Activated CD4-positive, alpha-beta T cell treated with anti-CD3 and anti-CD28 coated beads for 48 hours (primary cell): ENCODE results near the gene MICAL3.

Source experiments
- DNase-seq: peaks from one replicate; pipeline ENCODE4 v3.0.0-alpha.2; 2020

MICAL3 gene

DNA sequence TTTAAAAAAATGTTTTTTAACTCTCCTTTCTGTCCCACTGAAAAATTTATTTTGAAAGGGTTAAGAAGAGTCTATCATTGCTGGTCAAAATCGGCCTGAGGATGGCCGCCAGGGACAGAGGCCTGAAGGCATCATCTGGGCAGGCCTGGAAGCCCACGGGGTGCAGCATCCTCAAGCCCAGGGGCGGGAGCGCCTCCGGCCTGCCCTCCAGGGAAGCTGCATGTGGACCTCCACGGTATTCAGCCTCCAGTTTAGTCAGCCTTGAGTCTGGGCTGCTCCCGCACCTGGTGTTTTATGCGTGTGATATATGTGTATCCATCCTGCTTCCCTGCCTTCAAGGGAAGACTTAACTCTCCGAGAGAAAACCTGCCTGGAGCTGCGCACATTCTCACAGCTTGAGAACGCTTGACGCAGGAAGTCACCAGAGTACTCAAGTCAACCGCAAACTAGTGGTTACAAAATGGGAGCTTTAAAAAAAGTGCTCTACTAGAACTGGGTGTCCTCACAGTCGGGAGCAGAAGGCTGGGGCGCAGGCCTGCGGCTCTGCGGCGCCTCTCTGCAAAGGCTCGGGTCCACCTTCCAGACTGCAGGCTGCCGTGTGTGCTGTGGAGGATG is 236.5 kb downstream of the MICAL3 start:
- no peak for DNase-seq

DNA sequence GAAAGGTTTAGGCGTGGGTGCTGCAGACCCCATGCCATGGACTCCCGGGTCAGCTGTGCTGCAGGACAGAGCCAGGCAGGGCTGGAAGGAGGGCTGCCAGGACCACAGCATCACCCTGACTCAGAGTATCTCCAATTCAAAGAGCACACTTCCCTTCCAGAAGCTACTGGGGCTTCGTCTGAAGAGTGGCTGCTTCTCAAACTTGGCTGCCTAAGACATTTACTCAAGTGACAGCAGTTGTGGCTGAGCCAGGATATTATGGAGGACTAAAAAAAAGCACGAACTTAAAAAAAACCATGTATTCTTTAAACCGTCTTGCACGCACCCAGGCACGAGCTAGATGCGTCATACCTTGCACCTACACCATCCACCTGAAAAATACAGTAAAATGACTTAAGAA is 237.1 kb downstream of the MICAL3 start:
- DNase-seq, result no peak

DNA sequence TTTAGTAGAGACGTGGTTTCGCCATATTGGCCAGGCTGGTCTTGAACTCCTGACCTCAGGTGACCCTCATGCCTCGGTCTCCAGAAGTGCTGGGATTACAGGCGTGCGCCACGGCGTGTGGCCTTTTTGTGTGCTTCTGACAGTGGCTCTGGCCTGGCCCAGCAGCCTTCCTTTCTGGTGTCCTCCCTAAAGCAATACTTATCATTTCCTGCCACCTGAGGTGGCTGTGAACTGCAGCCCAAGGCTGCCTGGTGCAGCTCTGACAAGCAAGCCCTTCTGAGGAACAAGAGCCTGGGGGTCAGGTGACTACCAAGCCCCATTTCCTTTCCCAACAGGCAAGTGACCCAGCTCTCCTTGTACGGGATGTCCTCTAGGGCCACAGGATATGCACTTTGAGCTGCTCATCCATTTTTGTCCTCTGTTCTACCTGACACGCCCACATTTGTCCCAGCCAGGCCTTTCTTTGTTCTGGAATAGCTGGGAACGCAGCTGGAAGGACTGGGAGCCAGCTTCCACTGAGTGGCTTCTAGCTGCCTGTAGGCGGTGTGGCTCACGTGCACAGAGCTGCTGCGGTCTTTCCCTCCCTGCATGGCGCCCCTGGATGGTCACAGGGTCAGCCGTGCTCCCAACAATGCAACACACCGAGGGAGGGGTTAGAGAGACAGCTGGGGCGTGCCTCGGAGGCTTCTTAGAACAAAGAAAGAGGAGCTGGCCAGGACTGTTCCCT is 237.8 kb downstream of the MICAL3 start:
- DNase-seq, result no peak

DNA sequence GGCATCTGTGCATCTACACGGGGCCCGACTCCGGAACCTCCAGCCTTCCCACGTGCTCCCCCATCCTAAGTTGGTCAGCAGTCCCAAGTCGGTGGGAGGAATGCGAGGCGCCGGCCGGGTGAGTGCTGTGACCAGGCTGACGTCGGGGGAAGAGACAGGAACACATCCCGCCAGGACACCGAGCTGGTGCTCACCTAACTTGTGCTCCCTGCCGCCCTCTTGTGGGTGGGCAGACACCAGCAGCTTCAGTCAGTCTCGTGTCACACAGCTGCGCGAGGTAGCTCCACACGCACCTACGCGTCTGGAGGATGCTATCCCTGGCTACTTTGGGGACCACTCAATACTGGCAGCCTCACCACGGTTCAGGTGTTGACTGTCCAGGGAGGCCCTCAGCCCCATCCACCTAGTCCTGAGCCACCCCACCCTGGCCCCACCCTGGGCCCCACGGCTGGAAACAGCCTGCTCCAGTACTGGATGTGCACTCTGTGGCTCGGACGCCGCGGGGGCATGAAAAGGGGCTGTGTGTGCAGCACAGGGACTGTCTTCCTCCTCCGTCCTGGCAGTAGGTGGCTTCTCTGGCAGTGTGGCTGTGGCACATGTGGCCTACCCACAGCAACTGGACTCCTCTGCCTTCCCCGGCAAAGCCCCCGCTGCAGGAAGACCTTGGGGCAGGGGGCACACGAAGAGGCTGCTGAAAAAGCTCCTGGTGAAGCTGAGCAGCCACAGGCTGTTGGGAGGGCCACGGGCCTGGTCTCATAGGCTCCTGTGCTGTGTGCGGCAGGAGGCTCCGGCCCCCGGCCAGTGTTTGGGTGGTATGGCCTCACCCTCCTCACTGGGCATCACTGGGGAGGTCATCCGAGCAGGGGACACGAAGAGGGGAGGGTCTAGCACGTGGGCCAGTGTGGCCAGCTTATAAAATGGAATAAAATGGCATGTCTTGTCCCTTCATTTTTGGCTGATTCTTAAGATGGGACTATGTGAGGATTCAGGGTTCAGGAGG is 238.9 kb downstream of the MICAL3 start:
- DNase-seq, result peak; percentile 83

DNA sequence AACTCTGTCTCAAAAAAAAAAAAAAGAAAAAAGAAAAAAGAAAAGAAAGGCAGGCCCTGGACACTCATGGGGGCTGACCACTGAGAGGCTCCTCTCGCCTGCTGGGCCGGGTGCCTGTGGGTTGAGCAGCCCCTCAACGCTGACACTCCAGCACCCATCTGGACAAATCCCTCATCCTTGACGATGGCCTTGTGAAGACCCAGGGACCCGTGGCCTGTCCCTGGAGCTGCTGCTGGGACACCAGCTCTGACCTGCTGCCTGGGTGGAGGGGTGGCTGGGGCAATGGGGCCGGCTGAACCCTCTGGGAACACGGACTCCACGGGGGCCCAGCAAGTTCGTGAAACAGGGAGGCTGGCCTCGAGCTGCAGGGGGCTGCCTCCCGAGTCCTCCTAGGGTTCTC is 239.6 kb downstream of the MICAL3 start:
- no peak for DNase-seq

DNA sequence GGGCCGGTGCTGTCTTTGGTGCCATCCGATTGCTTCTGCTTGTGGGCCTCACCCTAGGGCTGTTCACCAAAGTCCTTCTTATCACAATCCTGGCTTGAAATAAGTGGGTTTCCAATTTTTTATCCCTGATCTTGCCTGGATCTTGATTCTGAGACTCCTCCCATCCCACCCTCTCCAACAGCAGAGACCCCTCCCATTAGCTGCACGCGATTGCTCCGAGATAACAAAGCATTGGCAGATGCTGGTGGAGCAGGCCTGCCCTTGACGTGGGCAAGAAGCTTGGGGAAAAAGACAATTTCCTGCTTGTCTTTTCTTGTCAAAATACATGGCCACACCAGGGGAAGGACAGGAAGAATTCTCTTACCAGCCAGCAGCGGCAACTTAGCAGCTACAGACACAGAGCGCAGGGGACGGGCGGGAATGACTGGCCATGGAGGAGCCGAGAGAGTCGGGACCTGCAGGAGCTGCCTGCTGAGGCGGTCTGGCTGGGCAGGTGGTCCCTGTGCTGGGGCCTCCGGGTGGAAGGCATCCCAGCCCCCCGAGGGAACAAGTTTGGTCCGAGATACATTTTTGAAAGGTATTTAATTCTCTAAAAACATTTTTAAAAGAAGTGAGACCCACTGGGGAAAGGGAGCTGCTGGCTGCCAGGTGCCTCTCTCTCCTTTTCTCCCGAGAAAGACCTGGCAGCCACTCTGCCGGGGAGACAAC is 240.4 kb downstream of the MICAL3 start:
- no peak for DNase-seq

DNA sequence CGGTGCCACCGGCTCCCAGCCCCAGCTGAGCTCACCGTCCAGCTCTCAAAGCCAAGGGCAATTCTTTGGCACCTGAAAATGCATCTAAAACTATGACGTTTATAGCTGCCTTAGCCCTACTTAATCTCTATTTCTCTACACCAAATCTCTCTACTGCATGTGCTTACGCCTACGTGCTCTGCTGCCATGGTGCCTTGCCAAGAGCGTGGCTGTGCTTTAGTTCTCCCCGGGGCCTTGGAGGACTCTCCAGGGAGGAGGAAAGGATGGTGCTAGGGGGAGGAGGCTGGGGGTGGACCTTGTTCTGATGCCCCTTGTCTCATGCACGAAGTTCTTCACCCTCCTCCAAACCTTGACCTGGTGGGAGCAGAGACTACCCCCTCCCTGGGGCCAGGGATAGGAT is 241.0 kb downstream of the MICAL3 start:
- DNase-seq, result no peak

DNA sequence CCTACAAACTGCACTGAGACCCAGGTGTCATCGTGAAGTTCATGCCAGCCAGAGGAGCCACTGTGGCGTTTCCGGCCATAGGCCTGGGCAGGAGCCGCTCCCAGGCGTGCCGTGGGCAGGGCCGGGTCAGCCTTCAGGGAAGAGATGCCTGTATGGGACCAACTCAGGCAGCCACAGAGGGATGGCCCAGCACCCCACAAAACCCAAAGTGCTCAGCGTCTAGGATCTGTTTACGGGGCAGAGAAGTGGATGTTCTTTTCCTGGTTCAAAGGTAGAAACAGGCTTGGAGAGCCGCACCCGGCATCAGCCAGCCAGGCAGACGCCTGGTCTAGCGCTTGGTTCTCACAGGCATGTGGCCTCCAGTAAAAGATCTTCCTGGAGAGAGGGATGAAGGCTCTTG is 241.7 kb downstream of the MICAL3 start:
- no peak for DNase-seq

DNA sequence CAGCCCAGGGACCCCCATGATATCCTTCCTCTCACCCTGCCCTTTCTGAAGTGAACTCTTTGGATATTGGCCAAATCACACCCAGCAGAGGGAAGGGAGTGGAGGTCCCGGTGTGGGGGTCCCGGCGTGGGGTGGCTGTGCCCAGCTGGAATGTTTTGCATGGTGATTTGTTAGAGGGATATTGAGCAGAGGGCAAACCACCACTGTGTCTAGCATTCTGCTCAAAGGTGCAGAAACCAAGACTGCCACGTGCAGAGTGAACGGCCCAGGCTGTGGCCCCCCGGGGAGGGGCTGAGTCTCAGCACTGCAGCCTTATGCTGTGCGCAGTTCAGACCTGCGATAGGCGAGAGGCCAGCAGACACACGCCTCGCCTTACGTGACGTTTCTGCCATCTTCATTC is 242.2 kb downstream of the MICAL3 start:
- DNase-seq, result no peak

DNA sequence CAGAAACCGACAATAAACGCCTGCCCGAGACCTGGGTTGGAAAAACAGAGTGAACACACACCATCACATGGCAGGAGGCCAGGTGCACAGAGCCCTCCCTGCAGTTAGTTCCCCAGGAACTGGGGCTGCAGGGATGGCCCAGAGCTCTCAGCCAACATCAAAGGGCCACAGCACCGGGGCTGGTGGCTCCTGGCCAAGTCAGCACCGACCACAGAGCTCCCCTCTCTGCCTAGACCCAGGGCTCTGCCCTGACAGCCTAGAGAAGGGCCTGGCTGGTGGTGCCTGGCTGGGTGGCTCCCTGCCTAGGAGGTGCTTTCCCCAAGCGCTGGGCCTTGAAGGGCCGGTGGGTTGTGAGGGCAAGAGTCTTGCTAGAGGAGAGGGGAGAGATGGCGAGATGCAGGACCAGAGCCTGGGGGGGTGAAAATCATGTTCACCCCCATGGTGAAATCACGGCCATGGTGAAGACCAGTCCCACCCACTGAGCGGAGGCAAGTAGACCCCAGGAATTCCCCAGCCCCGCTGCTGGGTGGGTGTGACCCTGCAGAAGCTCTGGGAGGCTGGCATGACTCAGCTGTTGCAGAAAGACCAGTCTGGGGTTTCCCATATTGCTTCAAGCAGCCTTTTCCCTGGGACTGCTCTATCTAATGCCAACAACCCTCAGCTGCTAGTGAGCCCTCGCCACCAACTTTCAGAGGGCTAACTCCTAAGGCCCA is 242.9 kb downstream of the MICAL3 start:
- peak; percentile 59 for DNase-seq

DNA sequence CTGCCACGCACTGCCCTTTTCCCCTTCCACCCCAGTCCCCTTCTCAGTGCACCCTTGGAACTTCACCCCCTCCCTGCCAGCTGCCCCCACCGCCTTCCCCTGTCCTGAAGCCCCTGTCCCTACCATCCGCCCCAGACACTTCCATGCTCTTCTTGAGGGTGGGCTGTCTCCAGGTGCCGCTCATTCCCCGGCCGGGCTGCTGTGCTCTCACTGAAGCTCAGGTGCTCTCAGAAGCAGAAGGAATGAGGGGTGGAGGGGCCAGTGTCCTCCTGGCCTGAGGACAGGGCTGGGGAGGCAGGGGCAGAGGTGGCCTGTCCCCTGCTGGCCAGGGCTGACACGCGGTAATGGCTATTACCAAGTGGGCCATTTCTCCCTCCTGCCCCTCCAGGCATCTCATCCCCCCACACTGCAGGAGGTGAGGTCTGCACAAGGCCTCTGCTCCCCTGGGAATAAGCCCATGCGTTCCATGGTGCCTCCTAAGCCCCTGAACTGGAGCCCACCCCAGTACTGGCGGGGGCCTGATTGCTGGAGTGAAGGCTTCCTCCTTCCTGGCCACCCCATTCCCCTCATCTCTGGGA is 243.5 kb downstream of the MICAL3 start:
- DNase-seq, result no peak

DNA sequence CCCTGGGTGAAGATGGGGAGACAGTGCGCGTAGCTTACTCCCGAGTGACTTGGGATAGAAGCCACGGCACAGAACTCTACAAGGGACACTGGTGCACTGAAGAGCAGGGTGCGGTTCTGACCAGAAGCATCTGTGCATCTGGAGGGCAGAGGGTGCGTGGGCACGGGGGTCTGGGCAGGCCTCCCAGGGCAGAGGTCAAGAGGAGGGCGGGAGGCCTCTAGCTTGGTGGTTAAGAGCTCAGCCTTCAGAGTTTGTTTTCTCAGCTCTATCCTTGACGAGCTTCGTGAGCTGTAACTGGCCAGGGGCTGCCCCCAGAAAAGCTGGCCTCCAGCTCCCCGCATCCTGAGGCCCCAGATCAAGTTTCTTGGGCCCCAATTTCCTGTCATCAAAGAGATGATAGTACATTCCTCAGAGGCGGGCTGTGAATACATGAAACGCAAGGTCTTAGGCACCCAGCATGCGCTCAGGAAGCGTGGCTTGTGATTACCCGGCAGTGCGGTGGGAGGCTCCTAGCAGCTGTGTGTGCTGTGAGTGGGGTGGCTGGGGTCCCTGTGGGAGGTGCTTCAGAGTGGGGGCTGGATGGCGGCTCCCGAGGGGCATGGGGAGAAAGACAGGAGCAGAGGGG is 244.1 kb downstream of the MICAL3 start:
- no peak for DNase-seq

DNA sequence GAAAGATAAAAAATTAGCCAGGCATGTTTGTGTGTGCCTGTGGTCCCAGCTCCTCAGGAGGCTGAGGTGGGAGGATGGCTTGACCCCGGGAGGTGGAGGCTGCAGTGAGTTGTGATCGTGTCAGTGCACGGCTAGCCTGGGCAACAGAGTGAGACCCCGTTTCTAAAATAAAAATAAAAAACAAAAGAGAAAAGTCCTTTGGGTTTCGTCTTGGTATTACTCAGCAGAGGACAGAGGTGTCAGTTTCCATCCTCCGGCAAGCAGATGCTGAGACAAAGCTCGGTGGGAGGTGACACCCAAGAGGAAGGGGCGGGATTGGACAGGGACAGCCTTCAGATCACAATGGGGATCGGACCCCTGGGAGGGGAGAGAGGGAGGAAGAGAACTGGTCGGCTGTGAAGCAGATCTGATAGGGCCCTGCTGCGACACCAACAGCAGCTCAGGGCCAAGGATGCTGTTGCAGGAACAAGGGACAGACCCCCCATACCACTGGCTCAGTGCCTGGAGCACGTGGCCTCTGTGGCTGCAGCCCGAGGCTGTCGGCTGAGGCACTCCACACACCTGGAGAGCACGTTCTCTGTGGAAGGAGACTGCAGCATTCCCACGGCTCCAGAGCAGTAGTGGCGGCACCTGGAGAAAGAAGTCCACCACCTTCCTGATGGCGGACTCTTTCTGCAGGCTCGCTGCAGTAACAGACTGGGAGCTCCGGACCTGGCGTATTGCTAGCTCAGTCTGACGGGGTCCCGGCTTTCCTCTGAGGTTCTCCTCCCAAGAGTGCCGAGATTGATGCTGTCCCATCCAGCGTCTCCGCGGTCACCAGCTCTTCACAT is 244.9 kb downstream of the MICAL3 start:
- no peak for DNase-seq

DNA sequence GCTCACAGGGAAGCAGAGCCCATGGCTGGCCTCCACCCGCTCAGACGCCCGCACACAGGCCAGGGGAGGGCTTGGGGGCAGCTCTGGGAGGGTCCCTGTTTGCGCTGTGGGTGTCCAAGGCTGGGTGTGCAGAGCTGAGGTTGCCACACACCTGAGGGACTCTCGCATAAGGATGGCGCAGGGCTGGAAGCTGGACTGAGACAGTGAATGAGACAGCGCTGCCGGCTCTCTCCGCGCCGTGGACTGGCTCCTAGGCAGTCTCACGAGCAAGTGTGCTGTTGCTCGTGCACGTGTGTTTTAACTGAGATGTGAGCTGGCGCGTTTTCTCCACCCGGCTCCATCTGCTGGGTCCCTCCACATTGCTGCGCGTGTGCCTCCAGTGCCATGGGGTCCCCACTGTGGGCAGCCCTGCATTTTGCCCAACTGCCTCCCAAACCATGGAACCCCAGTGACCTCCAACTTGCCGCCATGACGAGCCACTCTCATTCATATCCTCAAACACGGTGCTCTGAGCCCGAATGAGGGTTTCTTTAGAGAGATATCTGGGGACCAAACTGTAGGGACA is 245.9 kb downstream of the MICAL3 start:
- DNase-seq, result no peak

DNA sequence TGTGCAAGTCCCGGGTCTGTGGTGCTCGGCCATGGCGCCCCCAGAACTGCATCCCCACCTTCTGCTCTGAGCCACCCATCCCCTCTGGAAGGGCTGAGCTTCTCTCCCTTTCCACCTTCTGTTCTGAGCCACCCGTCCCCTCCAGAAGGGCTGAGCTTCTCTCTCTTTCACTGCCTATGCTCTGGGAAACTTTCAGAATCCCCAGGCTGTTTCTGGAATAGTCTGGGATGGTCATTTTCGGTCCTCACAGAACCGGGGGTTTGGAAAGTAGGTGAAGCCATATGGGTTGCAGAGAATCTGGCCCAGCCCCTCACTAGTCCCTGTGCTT is 246.7 kb downstream of the MICAL3 start:
- no peak for DNase-seq

DNA sequence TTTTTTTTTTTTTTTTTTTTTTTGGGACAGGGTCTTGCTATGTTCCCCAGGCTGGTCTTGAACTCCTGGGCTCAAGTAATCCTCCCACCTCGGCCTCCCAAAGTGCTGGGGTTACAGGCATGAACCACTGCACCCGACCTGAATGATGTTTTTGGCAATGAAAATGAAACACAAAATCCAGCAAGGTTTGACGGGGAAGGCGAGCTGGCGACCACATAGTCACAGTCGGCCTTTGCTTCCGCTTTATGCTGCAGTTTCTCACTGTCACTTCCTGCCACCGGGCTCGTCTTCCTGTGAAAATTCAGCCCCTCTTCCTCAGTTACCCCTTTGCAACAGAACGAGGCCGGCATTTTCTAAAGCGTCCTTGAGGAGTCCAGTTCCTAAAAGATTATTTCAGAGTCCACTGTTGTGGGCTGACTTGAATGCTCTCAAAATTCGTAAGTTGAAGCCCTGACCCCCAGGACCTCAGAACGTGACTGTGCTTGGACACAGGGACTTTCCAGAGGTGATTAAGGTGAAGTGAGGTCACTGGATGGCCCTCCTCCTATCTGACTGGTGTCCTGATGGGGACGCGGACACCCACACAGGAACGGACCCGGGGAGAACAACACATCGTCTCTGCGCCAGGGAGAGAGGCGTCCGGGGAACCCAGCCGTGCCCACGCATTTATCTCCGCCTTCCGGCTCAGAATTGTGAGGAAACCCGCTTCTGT is 247.2 kb downstream of the MICAL3 start:
- peak; percentile 75 for DNase-seq

DNA sequence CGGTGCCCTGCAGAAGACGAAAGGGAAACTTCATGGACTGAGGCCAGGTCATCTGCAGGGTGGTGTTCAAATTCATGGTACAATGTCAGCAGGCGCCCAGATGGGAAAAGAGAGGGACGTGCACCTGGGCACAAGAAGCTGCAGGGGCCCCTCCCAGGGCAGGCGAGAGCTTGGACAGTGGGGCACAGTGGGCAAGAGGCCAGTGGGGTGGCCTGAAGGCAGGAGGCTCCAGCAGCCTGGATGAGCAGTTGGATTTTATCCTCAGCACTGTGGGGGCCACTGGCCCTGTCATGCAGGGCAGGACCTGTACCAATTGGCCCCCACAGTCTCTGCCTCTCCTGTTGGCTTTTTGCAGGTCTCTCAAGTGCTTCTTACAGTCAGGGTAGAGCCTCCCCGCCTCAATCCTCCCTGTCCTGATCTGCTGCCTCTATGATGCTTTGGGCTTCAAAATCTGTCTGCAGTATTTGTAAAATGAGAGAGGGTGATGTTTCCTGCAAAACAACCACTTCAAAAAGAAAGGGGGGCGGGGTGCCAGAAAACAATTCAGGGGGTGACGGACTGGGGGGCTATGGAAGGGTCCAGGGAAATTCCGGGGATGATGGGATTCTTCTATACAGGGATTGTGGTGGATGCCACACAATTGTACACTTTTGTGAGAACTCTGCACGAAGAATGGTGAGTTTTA is 248.4 kb downstream of the MICAL3 start:
- no peak for DNase-seq

DNA sequence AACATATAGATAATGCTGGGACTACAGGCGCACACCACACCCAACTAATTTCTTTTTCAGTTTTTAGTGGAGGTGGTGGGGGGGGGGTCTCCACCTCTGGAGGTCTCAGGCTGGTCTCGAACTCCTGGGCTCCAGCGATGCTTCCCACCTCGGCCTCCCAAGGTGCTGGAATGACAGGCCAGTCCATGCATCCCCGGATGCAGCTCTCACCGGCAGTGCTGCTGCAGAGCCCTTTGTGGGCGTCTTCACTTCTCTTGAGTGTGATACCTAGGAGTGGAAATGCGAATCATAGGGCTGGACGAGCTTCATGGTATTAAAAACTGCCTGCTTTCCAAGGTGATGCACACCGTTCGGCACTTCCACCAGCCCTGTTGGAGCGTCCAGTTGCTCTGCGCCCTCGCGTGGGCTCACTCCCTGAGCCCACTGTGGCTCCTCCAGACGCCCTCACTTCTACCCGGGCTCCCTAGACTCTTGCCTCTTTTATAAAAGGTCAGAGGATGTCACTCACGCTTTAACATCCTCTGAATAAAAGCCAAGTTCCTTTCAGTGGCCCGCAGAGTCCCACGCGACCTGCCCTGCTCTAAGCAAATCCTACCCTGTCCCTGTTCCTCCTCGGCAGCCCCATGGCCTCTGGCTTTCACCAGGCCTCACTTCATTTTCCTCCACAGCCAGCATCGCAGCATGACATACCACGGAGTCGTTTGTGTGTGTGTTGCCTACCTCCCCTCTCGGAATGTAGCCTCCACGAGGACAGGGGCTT is 249.3 kb downstream of the MICAL3 start:
- no peak for DNase-seq
